SK-N-DZ (cell line): ENCODE measurements around the gene CLCN7.
"Not testable (repeated sequence)": the region's sequence is repeated elsewhere in the genome, so short reads cannot be mapped to it uniquely, and the experiment has no call there.

ENCODE experiments used
- DNase-seq: peaks from one replicate; pipeline ENCODE4 v3.0.0-alpha.2; 2015; ENCODE audit warnings: low spot score

CLCN7 gene

GRCh38 chr16:1487395-1488053, 12.7 kb upstream of the CLCN7 start:
- DNase-seq: no peak

- DNase-seq: no peak
Measured at GRCh38 chr16:1486551-1487390, 11.9 kb upstream of the CLCN7 start.

DNA sequence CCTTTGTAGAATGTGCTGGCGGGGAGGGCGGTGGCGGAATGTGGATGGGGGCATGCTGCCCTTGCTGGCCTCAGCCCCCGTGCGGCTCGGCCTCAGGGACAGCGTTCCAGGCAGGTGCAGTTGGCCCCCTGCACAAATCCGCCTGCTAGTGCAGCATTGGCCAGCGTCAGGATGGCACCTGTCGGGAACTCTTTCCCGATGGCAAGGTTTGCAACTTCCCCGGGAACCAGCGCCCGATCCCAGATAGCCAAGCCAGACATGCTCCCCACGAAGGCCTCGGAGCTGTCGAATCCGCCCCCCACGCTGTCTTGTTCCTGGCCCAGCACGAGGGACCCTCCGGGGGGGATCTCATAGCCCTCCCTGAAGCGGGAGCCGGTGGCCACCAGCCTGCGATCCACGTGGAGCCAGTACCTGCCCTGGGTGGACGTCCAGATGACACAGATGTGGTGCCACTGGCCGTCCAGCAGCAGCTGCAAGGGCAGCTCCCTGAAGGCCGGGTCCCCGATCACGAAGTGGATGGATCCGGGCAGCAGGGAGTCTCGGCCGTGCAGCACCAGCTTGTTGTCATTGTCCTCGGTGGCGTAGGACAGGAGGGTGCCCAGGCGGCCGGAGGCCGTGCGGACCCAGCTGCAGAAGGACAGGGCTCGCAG, 11.1 kb upstream of the CLCN7 start:
- no peak for DNase-seq

DNA sequence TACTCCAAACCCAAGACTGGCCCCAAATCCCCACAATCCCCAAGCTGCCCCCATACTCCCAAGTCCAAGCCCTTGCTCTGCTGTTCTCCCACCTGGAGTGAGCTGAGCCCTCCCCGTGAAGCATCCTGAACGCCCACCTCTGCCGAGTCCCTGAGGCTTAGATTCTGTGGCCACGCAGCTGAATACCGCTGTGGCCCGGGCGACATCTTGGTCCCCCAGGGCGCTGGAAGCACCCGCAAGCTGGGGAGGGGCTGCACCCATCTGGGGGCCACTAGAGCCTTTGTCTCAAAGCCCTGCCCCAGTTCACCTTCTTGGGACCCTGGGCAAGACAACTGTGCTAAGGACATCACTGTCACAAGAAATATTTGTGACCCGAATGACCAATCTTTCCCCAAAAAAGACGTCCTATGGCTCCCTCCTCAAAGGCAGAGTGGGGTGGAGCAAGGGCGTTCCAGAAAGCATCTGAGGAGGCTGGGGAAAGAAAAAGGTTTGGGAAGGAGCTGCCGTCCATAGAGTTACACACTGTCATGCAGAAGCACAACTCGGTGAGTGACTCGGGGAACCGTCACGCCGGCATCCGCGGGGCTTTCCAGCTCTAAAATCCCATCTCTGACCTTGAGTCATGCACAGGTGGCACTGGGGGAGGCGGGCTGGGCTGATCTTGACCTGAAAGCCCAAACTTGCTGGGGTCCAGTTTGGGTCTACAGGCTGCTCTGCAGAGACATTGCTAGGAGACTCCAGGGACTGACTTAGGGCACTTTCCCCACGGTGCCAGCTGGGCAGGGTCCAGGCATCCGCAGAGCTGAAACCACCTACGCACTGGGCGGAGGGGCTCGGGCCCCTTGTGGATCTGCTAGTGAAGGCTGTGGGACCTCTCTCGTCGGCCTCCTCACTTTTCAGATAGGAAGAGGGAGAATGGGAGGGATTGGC, 7.3 kb upstream of the CLCN7 start:
- DNase-seq: no peak

DNA sequence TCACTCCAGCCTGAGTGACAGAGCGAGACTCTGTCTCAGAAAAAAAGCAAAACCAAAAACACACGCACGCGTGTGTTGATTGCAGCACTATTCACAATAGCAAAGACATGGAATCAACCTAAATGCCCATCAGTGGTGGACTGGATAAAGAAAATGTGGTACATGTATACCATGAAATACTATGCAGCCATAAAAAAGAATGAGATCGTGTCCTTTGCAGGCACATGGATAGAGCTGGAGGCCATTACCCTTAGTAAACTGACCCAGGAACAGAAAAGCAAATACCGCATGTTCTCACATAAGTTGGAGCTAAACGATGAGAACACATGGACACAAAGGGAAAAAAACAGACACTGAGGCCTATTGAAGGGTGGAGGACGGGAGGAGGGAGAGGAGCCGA, 4.1 kb upstream of the CLCN7 start:
- not testable (repeated sequence) for DNase-seq

- no peak for DNase-seq
Measured at GRCh38 chr16:1477033-1477432, 2.2 kb upstream of the CLCN7 start.

DNA sequence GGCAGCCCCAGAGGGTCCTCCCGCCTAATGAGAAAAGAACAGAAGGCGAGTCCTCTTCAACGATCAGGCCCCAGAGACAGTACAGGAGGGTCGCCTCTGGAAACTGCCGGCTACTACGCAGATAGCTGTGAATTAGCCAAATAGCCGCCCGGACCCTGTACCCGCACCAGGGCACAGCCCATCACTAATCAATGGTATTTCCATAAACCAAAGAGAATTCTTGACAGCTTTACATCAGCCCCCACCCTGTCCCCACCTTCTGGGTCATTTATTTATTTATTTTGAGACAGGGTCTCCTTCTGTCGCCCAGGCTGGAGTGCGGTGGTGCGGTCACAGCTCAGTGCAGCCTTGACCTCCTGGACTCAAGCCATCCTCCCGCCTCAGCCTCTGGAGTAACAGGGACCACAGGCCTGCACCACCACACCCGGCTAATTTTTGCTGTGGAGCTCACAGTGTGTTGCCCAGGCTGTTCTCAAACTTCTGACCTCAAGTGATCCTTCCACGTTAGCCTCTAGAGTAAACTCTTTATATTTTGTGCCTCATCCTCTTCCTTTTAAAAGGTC, 805 bp upstream of the CLCN7 start:
- DNase-seq: no peak

DNA sequence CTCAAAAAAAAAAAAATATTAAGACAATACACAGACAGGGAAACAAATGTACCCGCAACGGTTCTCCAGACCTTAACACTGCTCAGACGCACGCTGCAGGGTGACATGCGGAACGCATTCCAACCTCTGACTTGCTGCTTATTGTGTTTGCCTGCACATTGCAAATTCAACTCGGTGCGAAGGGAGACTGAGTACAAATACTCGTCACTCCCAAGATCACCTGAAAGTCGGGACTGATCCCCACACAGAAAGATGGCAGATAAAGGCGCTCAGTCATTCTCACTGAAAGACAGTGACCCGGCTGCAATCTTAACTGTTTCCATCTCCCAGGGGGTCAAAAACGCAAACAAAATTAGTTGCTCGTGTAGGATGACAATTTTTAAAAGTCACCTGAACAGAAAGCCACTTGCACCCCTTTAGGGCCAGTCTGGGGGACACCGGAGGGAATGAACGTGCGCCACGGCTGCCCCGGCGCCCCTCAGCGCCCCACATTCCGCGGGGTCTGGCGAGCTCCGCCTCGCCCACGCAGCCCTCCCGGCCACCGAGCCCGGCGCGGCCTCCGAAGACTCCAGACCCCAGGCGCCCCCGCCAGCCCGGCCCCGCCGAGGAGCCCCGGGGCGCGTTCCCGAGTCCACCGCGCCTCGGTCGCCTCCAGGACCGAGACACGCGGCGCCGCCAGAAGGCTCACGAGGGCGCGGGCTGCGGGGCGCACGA, 589 bp downstream of the CLCN7 start:
- DNase-seq: no peak

- DNase-seq: no peak
Measured at GRCh38 chr16:1472974-1473373, 1.9 kb downstream of the CLCN7 start.

- DNase-seq: no peak
Measured at GRCh38 chr16:1471569-1472194, 3.1 kb downstream of the CLCN7 start.

DNA sequence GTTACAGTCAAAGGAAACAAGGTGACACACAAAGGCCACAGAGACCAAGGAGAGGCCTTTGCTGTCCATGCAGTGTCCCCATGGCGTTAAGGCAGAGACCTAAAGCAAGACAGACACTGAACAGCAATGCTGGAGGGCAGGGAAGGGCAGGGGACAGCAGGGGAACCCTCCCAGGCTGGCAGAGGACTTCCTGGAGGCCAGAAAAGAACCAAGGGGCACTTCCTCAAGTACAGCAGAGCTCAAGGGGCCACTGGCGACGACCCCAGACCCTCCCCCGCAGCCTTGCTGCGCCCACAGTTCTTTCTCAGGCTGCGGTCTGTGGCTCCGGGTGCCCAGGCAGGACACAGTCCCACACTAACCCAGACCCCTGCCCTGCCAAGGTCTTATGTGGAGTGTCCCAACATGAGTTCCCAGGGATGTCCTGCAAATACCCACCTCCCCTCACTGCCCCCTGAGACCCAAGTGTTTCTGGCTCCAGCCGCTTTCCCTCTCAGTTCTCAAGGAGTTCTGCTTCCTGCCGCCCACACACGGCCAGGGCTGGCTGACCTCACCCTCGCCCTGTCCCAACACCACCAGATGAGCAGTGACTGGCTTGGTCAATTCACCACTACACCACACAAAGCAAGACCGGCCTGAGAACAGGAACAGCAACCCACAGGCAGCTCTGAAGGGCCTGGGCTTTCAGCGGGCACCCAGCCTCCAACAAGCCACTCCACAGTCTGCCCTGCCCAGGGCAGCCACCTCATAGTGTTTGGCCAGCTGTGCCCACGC, 4.2 kb downstream of the CLCN7 start:
- no peak for DNase-seq

GRCh38 chr16:1469693-1470201, 5.1 kb downstream of the CLCN7 start:
- DNase-seq: no peak

DNA sequence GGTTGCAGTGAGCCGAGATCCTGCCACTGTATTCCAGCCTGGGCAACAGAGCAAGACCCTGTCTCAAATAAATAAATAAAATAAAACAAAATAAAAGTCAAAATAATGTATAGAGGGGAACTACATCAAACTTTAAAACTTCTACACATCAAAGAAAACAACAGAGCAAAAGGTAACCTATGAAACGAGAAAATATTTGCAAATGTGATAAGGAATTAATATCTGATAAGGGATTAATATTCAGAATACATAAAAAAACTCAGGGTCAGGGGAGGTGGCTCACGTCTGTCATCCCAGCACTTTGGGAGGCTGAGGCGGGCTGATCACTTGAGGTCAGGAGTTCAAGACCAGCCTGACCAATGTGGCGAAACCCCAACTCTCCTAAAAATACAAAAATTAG, 5.7 kb downstream of the CLCN7 start:
- not testable (repeated sequence) for DNase-seq

DNA sequence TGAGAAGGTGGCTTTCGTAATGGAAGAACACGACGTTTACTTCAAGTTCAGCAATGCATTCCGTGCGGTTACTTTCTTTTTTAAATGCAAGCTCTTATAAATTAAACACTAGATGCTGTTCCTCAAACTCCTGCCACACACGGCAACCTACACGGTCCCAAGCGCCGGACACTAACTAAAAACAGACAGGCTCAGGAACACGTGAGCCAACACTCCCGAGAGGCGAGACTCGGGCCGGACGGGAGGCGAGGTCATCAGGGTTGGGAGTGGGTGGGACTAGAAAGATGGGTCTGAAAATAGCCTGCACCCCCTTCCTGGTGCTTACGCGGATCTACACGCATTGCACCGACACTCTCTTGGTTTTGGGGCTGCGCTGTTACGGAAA, 6.4 kb downstream of the CLCN7 start:
- no peak for DNase-seq

DNA sequence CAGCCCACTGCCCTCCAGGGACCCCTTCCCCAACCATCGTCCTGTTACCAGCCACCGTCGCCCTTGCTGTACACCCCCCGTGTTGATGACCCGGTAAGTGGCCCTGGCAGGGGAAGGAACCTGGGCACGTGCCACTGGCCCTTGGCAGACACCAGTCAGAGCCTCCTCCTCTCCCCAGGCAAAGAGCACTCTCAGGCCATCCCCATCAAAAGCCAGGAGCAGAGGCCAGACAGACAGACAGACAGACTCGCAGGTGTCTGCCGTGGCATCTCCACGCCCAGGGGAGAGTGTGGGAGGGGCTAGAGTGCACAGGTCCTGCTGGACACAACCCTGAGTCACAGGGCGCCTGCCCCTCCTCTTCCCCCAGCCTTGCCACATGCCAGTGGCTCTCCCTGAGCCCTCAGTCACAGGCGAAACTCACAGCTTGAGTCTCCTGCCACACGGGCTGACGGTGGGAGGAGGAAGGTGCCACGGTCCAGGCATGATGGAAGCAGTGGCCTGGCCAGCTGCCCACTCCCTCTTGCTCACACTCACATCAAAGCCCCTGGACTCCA, 7.8 kb downstream of the CLCN7 start:
- DNase-seq: no peak

- DNase-seq: no peak
Measured at GRCh38 chr16:1466054-1466453, 8.8 kb downstream of the CLCN7 start.

GRCh38 chr16:1465567-1465915, 9.3 kb downstream of the CLCN7 start:
- DNase-seq: no peak

GRCh38 chr16:1464894-1465566, 9.8 kb downstream of the CLCN7 start:
- DNase-seq: no peak
